ENCODE results near the gene SNX12.
"Not testable (repeated sequence)": the region's sequence is repeated elsewhere in the genome, so short reads cannot be mapped to it uniquely, and the experiment has no call there.

Gene SNX12

DNA sequence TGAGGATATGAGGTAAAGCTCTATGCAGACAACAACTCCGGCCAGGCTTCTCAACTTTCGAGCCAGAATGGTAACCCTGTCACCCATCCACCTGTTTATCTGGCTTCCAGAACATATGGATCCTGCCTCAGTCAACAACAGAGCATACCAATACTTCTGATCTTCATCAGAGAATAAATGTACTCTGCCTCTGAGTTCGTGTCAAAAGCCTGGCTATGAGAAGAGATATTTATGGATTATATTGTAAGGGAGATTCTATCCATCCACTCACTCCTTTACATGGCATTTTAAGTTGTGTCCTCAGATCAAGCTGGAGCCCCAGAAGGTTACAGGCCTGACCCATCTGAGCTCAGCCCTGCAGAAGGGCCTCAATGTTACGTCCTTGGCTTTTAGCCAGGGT, 17.8 kb upstream of the SNX12 start:
- DNase-seq, result no peak

DNA sequence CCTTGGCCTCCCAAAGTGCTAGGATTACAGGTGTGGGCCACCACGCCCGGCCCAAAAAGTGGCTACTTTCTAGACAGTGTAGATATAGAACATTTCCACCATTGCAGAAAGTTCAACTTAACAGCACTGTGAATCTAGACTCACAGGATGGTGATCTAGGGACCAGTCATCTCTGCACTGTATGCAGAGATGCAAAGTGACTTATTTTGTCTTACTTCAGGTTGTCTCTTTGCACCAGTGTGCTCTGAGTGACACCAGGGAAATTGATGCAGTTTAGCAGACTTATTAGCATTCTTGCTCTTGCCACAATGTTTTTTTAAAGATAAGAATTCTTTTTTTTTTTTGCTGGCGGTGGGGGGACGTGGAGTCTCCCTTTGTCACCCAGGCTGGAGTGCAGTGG, 14.7 kb upstream of the SNX12 start:
- no peak for DNase-seq

DNA sequence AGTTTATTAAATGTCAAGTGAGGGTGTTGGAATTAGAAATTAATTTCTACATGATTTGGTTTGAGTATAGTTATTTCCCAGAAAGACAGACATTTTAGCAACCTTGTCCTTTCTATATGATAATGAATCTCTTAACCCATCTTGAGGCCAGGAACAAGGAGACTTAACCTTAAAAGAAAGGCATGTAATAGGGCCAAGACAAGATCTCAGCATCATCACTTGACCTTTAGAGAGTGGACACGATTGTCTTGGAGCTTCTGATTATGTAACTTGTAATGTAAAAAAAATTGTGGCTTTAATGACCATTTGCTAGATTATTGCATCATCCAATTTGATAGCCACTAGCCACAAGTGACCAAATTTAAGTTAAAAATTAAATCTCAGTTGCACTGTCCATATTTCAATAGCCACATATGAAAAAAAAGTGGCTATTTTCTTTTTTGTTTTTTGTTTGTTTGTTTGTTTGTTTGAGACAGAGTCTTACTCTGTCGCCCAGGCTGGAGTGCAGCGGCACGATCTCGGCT, 14.1 kb upstream of the SNX12 start:
- no peak for DNase-seq

DNA sequence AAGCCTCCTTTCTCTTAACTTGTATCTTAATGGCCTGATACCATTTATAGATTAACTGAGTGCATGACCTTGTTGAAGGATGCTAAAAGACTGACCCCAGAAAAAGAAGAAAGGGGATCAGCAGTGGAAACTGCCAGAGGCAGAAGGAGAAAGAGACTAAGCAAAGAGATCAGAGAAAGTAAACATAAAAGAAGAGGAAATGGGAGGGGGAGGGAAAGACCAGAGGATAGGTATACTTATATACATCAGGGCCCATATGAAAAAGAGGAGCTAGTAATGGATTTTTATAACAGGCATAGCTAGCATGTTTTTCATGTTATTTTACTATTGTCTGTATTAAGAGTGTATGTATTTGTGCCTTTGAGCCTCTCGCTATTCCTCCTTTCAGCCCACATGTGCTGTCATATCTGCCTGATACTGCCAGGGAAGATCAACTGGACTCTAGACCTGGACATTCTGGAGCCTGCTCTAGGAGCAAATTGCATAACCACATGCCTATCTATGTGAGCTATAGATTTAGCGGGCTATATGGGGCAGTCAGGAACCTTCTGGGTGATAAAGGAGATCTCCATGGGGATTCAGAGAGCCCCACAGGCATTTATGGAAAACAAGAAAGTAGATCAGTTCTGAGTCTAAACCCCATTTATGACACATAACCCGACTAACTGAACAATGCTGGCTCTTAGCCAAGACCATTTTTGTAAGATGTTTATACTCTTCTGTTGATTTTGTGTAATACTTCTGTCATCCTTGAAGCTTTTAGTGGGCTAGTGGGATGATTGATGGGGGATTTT, 13.4 kb upstream of the SNX12 start:
- DNase-seq, result no peak

DNA sequence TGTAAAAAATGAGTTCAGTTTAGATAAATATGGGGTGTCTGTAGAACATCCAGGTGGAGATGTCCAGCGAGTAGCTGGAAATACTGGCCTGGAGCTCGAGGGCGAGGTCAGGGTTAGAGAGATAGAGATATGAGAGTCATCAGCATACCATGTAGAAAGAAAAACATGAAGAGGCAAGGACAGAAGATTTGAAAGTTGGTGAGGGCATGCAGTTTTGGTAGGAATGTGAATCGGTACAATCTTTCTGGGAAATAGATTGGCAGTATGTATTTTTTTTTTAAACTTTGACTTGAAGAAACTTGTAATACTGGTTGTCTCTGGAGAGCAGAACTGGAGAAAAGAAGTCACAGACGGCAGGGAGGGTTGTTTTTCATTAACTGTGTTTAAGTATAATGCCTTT, 2.4 kb upstream of the SNX12 start:
- DNase-seq, result no peak

DNA sequence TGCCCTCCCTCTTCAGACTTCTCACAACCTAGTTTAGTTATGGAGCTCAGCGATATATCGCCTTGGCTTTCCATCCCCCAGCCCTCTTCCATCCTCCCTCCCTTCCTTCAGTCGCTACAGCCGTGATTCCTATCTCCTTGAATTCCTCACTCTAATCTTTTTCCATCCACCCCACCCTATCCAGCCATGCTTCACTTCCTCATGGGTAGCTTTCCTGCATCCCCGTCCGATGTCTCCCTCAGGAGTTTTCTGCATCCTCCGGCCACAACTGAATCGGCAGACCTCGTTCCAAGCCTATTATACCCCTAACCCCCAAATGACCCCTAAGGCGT, 456 bp downstream of the SNX12 start:
- DNase-seq, result no peak

DNA sequence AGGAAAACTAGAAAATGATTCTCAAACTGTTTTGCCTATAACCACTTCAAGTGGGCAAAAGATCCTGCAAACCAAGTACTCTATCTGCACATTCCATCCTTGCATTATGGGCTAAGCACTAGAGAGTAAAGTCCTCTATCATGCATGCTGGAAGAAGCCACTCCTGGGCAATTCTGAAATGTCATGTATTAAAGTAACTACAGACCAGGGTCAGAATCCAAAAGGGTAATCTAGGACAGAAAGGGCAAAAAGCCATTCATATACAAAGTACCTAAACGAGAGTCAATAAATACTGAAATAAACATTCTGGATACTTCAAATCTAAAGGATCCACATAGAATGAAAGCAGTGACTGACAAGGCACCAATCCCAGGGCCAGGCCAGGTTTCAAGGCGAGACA, 1.0 kb downstream of the SNX12 start:
- DNase-seq, result no peak

DNA sequence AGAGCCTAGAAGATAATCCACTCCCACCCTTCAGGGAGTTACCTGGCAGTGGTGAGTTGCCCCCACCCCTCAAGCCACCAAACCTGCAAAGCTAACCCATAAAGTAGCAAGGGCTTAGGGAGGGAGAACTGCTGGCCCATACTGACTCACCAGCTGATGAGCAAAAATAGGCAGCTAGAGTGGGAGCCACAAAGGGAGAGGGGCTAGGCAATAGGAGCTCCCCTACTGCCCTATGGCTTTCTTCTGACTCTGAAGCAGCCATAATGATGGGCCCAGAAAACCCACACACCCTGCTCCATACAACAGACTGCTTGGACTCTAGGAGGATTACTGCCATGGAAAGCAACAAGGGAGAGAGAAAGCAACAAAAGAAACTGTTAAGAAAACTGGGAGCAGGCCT, 8.0 kb downstream of the SNX12 start:
- DNase-seq, result no peak

DNA sequence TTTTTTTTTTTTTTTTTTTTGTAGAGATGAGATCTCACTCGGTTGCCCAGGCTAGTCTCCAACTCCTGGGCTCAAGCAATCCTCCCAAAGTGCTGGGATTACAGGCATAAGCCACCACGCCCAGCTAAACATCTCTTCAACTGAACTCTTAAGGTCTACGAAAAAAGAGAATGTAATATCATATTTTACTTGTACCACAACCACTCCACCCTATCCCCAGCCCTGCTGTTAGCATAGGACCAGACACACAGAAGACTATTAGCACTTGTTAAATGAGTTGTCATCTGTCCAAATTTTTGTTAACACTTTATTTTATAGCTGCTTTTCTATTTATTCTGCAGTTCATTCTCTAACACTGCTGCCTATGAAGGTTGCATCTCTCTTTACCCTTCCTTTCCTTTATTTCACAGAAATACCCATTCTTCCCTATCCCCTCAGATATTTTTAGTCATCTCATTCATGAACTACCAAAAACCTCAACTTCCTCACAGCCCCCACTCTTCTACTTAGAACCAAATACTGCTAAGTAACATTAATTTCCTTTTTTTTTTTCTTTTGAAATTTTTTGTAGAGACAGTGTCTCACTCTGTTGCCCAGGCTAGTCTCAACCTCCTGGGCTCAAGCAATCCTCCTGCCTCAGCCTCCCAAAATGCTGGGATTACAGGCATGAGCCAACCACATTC, 10.1 kb downstream of the SNX12 start:
- DNase-seq, result no peak

DNA sequence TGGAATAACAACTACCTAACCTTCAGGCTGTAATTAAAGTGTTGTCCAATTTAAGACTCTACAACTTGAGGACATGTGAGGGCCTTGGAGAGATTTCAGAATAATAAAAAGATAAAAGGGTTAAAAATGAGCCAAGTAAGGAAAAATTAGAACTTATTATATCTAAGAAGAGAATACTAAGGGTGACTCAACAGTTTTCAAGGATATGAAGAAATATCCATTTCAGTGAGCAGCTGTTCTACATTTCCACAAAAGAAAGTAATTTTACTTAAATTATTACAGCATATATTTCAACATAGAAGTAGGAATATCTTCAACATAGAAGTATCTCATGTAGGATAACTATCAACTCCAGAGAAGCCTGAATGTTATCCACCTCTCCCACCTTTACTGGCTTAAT, 11.3 kb downstream of the SNX12 start:
- no peak for DNase-seq

DNA sequence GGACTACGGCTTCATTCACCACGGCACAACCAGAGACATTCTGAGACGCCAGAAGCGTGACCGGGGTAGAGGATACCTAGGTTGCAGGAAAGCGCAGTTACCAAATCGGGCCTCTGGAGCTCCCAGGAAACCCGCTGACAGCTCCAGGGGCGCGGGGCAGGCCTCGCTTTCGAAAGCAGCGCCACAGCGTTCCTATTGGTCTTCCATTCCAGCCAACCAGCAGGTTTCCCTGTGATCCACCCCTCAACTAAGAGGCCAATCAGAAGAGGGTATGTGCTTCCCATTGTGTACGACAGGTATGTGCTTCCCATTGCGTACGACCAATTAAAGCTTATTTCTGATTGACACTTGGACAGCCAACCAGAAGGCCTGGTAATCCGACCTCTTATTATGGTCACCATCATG, 14.9 kb downstream of the SNX12 start:
- no peak for DNase-seq

DNA sequence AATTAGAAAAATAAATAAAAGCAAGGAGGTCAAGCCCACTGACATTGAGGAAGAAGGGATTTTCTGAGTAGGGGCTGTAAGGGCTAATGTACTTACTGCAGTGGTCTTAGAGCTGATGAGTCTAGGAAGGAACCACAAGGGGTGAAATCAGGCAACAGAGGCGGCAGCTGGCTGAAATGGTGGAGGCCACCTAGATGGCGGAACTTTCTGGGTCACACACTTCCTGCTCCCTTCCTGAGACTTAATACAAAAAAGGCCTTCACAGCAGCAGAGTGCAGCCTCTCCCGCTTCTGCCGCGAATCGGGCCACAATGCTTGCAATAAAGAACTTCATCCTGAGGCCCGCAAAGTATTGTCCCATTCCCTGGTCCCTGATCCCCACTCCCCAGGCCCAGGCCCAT, 15.4 kb downstream of the SNX12 start:
- no peak for DNase-seq

DNA sequence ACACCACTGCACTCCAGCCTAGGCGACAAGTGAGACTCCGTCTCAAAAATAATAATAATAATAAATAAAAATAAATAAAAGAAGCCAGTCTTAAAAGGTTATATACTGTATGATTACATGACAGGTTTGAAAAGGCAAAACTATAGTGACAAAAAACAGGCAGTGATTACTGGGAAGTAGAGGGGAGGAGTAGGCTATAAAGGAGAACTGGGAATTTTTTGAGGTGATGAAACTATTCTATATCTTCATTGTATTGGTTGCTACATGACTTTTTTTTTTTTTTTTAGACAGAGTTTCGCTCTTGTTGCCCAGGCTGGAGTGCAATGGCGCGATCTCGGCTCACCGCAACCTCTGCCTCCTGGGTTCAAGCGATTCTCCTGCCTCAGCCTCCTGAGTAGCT, 20.2 kb downstream of the SNX12 start:
- DNase-seq, result not testable (repeated sequence)

DNA sequence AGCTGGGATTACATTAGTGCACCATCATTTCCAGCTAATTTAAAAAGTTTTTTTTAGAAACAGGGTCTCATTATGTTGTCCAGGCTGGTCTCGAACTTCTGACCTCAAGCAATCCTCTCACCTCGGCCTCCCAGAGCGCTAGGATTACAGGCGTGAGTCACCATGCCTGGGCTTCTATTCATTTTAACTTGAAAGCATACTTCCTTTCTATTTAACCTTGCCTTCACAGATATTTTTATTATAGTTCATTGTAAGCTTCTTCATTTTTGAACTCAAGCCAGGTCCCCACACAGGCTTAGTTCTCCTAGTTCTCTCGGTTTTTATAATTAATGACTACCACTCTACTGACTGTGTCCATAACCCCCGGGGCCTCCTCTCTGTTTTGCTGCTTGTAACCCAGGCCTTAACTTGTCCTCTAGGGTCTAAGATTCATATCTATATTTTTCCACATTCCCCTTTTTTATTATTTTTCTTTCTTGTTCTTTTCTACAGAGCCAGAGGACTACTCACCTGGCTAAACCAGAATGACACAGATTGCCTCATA, 50.7 kb downstream of the SNX12 start:
- no peak for DNase-seq
